Hepatocyte (in vitro differentiated cells): ENCODE results near the gene C15orf62. TPM values are rescaled to one million over a fixed set of nuclear protein-coding genes. Genes with fewer than 3 reads are reported as not detected.

Source experiments
- DNase-seq: peaks from one replicate; pipeline ENCODE4 v3.0.0-alpha.2; 2016; ENCODE audit warnings: low spot score
- H2AFZ ChIP-seq: fragments of 200-600 bp; sonication (generic); 2 replicates; pipeline ENCODE4 v1.6.0; 2016; ENCODE audit warnings: antibody characterized with exemption, mild to moderate bottlenecking
- H3K27ac ChIP-seq: fragments of 200-600 bp; sonication (generic); 2 replicates; pipeline ENCODE4 v1.5.1; 2016; ENCODE audit warnings: mild to moderate bottlenecking
- H3K27me3 ChIP-seq: fragments of 200-600 bp; sonication (generic); 2 replicates; pipeline ENCODE4 v1.6.1; 2016
- H3K36me3 ChIP-seq: fragments of 200-600 bp; sonication (generic); replicated peaks from 2 replicates; pipeline ENCODE4 v1.5.1; 2016; ENCODE audit warnings: low read depth; ENCODE audit not compliant: insufficient read depth
- H3K4me1 ChIP-seq: fragments of 200-600 bp; sonication (generic); 2 replicates; pipeline ENCODE4 v1.5.1; 2016; ENCODE audit warnings: mild to moderate bottlenecking, moderate library complexity; ENCODE audit not compliant: insufficient read depth
- H3K4me2 ChIP-seq: fragments of 200-600 bp; sonication (generic); 2 replicates; pipeline ENCODE4 v1.6.0; 2016
- H3K4me3 ChIP-seq: fragments of 200-600 bp; sonication (generic); 2 replicates; pipeline ENCODE4 v1.5.1; 2016; ENCODE audit warnings: mild to moderate bottlenecking
- H3K79me2 ChIP-seq: fragments of 200-600 bp; sonication (generic); 2 replicates; pipeline ENCODE4 v1.6.0; 2017; ENCODE audit warnings: mild to moderate bottlenecking
- H3K9me2 ChIP-seq: fragments of 200-600 bp; sonication (generic); replicated peaks from 2 replicates; pipeline ENCODE4 v1.6.0; 2017; ENCODE audit warnings: mild to moderate bottlenecking; ENCODE audit not compliant: insufficient read depth
- H3K9me3 ChIP-seq: fragments of 200-600 bp; sonication (generic); 2 replicates; pipeline ENCODE4 v1.5.1; 2016; ENCODE audit warnings: low read depth, mild to moderate bottlenecking
- H4K20me1 ChIP-seq: fragments of 200-600 bp; sonication (generic); 2 replicates; pipeline ENCODE4 v1.6.0; 2016; ENCODE audit warnings: mild to moderate bottlenecking; ENCODE audit not compliant: insufficient read depth, poor library complexity, severe bottlenecking
- CTCF ChIP-seq: fragments of 200-600 bp; sonication (generic); IDR thresholded peaks from 2 replicates; pipeline ENCODE4 v1.5.1; 2016; ENCODE audit warnings: antibody characterized with exemption, mild to moderate bottlenecking; ENCODE audit not compliant: poor library complexity
- EZH2 ChIP-seq: fragments of 200-600 bp; sonication (generic); IDR thresholded peaks from 2 replicates; pipeline ENCODE4 v1.6.1; 2016; ENCODE audit warnings: antibody characterized with exemption, mild to moderate bottlenecking, borderline replicate concordance
- EZH2phosphoT487 ChIP-seq: fragments of 200-600 bp; sonication (generic); IDR thresholded peaks from one replicate; pipeline ENCODE4 v1.6.1; 2018; ENCODE audit warnings: antibody characterized with exemption, mild to moderate bottlenecking, low read depth, moderate library complexity; ENCODE audit not compliant: unreplicated experiment, severe bottlenecking
- WGBS: methylation state at CpG from one replicate; pipeline ENCODE4 v1.1.6; 2016; ENCODE audit warnings: low lambda C conversion rate; ENCODE audit errors: missing lambda C conversion rate; 5-methylcytosine and 5-hydroxymethylcytosine counted together
- polyA plus RNA-seq: library from polyadenylated mRNA; unstranded; fragments of >200 nt; fragmentation: Nextera tagmentation; extraction: Ambion mirVana; gene quantifications from 2 replicates; pipeline ENCODE4 v1.2.1, GENCODE V29; 2016
- total RNA-seq: library from RNA; depleted of rRNA; stranded (reverse); fragments of >200 nt; gene quantifications from 2 replicates; pipeline ENCODE4 v1.2.3, GENCODE V29; 2014

Gene C15orf62
- total and polyA plus RNA-seq, 2 experiments from 2014 or later, result 0.43 to 0.97 TPM

DNA sequence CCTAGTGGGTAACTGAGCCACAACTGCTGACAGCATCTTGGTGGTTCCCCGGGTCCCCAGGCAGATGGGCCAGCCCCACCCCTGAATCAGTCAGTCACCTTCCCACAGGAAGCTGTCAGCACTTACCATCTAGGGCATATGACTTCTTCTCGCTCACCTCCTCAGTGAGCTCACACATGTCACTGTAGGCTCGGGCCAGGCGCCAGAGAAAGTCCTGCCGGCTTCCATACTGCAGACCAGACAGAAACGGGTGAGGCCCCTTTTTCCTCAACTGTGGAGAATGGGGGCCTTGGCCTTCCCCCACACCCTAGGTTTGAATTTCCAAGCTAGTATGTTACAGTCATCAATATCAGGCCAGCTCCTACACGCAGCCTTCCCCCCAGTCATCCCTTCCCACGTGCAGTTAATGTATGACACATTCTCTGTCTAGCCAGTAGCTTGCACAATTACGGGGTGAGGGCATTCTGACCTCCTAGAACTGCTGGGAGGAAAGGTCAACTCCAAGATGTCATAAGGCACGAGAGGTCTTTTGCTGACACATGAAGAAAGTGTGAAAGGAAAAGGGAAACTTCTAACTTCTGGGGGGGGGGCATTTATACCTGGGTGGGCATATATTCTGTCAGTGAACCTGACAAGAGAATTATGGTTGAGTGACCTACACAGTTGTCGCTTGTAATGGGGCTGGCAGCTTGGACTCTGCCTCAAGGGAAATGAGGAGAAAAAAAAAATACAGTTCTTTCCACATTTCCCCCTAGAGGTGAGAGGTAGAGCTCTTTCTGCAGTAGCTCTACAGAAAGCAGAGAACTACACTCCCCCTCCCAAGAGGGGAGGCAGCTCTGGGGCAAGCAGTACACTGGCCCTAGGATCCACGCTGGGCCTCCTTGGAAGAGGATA lies 25.6 kb upstream of the C15orf62 start:
- no peak overlapping the region for H2AFZ ChIP-seq
- DNase-seq, result peak; percentile 44
- H3K4me1 ChIP-seq, result peaks cover 8% of the 10 kb centered on the region
- no peaks in the 10 kb centered on the region for H3K9me2 ChIP-seq
- peaks cover 9% of the 10 kb centered on the region for H3K79me2 ChIP-seq
- no peaks in the 10 kb centered on the region for H4K20me1 ChIP-seq
- 80% methylated on average over 12 of the region's 12 CpGs for WGBS
- H3K27me3 ChIP-seq, result no peaks in the 10 kb centered on the region
- no peak overlapping the region for H3K4me3 ChIP-seq
- H3K27ac ChIP-seq, result peak overlapping the region; percentile 54
- H3K36me3 ChIP-seq, result no peaks in the 10 kb centered on the region
- TF ChIP-seq CTCF, result no peak
- TF ChIP-seq EZH2, result no peak
- TF ChIP-seq EZH2phosphoT487, result no peak
- no peaks in the 10 kb centered on the region for H3K9me3 ChIP-seq
- no peak overlapping the region for H3K4me2 ChIP-seq

- Histone ChIP-seq H3K79me2 (peaks cover 12% of the 10 kb centered on the region), H3K27ac (no peak overlapping the region), H3K4me2 (no peak overlapping the region), H3K4me3 (no peak overlapping the region), H3K36me3 (no peaks in the 10 kb centered on the region), H3K9me3 (no peaks in the 10 kb centered on the region), H3K27me3 (no peaks in the 10 kb centered on the region), H2AFZ (no peak overlapping the region), H4K20me1 (no peaks in the 10 kb centered on the region), H3K4me1 (peaks cover 8% of the 10 kb centered on the region), H3K9me2 (no peaks in the 10 kb centered on the region)
- TF ChIP-seq EZH2 (no peak), EZH2phosphoT487 (no peak), CTCF (no peak)
- 88% methylated on average over 5 of the region's 5 CpGs for WGBS
- no peak for DNase-seq
Measured at GRCh38 chr15:40744815-40745152, 25.0 kb upstream of the C15orf62 start.

DNA sequence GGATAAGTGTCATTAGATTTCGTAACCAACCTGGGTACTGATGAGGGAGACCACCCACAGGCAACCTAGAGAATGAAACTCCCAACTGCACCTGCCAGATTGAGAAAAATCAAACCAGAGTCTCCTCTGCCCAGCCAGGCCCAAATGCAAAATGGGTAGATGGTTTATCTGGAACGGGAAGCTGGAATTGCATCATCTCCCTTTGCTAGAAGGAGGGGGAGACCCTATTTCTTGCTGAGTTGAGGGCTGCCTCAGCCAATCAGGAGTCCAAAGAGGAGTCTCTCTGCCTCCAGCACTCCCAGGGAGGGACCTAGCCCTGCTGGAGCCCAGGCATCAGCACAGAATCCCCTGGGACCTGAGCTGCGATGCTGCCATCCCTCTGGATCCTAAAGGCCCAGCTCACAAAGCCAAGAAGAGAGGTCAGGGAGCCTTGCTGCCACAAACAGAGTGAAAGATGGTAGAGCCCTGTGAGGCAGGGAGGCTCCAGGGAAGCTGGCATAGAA lies 22.8 kb upstream of the C15orf62 start:
- Histone ChIP-seq H2AFZ (no peak overlapping the region), H3K79me2 (peaks cover 17% of the 10 kb centered on the region), H3K27ac (peak overlapping the region; percentile 82), H3K9me3 (no peaks in the 10 kb centered on the region), H3K4me2 (no peak overlapping the region), H3K9me2 (no peaks in the 10 kb centered on the region), H3K36me3 (no peaks in the 10 kb centered on the region), H3K27me3 (no peaks in the 10 kb centered on the region), H4K20me1 (no peaks in the 10 kb centered on the region), H3K4me3 (no peak overlapping the region), H3K4me1 (peaks cover 8% of the 10 kb centered on the region)
- no peak for TF ChIP-seq EZH2
- no peak for TF ChIP-seq EZH2phosphoT487
- no peak for TF ChIP-seq CTCF
- 71% methylated on average over 3 of the region's 3 CpGs for WGBS
- no peak for DNase-seq
